OCI-LY1 (cell line): ENCODE data around the gene SH3BP4.

Experiments used
- H2AFZ ChIP-seq: fragments of 200-600 bp; sonication (generic), shearing (Covaris generic); 2 replicates; pipeline ENCODE4 v1.6.0; 2014; ENCODE audit warnings: antibody characterized with exemption, mild to moderate bottlenecking, low read length
- H3F3A ChIP-seq: fragments of 200-600 bp; sonication (generic), shearing (Covaris generic); 2 replicates; pipeline ENCODE4 v1.6.0; 2014; ENCODE audit warnings: mild to moderate bottlenecking, antibody characterized with exemption, low read length, moderate library complexity; ENCODE audit not compliant: insufficient read depth
- H3K27ac ChIP-seq: fragments of 200-600 bp; sonication (generic); 2 replicates; pipeline ENCODE4 v1.5.1; 2014; ENCODE audit warnings: low read length, mixed run types, mild to moderate bottlenecking, low read depth; ENCODE audit not compliant: poor library complexity, severe bottlenecking
- H3K27me3 ChIP-seq: fragments of 200-600 bp; sonication (generic); 2 replicates; pipeline ENCODE4 v1.6.0; 2014; ENCODE audit warnings: antibody characterized with exemption, mild to moderate bottlenecking, low read length, moderate library complexity; ENCODE audit not compliant: insufficient read depth
- H3K36me3 ChIP-seq: fragments of 200-600 bp; sonication (generic); 2 replicates; pipeline ENCODE4 v1.6.1; 2014; ENCODE audit warnings: mild to moderate bottlenecking, antibody characterized with exemption, low read length, moderate library complexity, mixed read lengths; ENCODE audit not compliant: insufficient read depth
- H3K4me1 ChIP-seq: fragments of 200-600 bp; sonication (generic); 2 replicates; pipeline ENCODE4 v1.5.1; 2014; ENCODE audit warnings: mild to moderate bottlenecking, low read length, moderate library complexity; ENCODE audit not compliant: insufficient read depth, severe bottlenecking
- H3K4me2 ChIP-seq: fragments of 200-600 bp; sonication (generic), shearing (Covaris generic); 2 replicates; pipeline ENCODE4 v1.6.1; 2014; ENCODE audit warnings: low read length
- H3K4me3 ChIP-seq: fragments of 200-600 bp; sonication (generic); 2 replicates; pipeline ENCODE4 v1.5.1; 2014; ENCODE audit warnings: low read length, low read depth, mild to moderate bottlenecking, mixed read lengths; ENCODE audit not compliant: poor library complexity, severe bottlenecking
- H3K79me2 ChIP-seq: fragments of 200-600 bp; shearing (Covaris generic); 2 replicates; pipeline ENCODE4 v1.6.1; 2016; ENCODE audit warnings: mixed run types, low read length, mixed read lengths; ENCODE audit not compliant: insufficient read depth
- H3K9ac ChIP-seq: fragments of 200-600 bp; sonication (generic), shearing (Covaris generic); 2 replicates; pipeline ENCODE4 v1.6.1; 2014; ENCODE audit warnings: mild to moderate bottlenecking, low read length, mixed read lengths
- H3K9me2 ChIP-seq: fragments of 200-600 bp; sonication (generic), shearing (Covaris generic); 2 replicates; pipeline ENCODE4 v1.6.1; 2014; ENCODE audit warnings: low read depth, mild to moderate bottlenecking, low read length, mixed read lengths
- H3K9me3 ChIP-seq: fragments of 200-600 bp; shearing (Covaris generic); 2 replicates; pipeline ENCODE4 v1.6.1; 2014; ENCODE audit warnings: low read length, mixed read lengths
- H4K20me1 ChIP-seq: fragments of 200-600 bp; sonication (generic), shearing (Covaris generic); 2 replicates; pipeline ENCODE4 v1.6.0; 2016; ENCODE audit warnings: mild to moderate bottlenecking, low read length; ENCODE audit not compliant: insufficient read depth
- CTCF ChIP-seq: fragments of 200-600 bp; sonication (generic), shearing (Covaris generic); IDR thresholded peaks from 2 replicates; pipeline ENCODE4 v1.5.1; 2017; ENCODE audit warnings: mild to moderate bottlenecking, antibody characterized with exemption, low read length, moderate library complexity, mixed read lengths
- EZH2 ChIP-seq: fragments of 200-600 bp; sonication (generic), shearing (Covaris generic); IDR thresholded peaks from 2 replicates; pipeline ENCODE4 v1.8.0; 2017; ENCODE audit warnings: borderline replicate concordance, mixed run types, mild to moderate bottlenecking, antibody characterized with exemption, low read length, moderate library complexity, mixed read lengths

The SH3BP4 gene

GRCh38 chr2:234947556-234947955, 4.3 kb upstream of the SH3BP4 start:
- no peaks in the 10 kb centered on the region for H4K20me1 ChIP-seq
- TF ChIP-seq CTCF (no peak), EZH2 (no peak)
- no peaks in the 10 kb centered on the region for H3K4me1 ChIP-seq
- H3K36me3 ChIP-seq, result no peaks in the 10 kb centered on the region
- H3K9me3 ChIP-seq, result no peaks in the 10 kb centered on the region
- no peaks in the 10 kb centered on the region for H3K79me2 ChIP-seq
- no peak overlapping the region for H3K4me2 ChIP-seq
- no peak overlapping the region for H2AFZ ChIP-seq
- H3K9ac ChIP-seq, result no peak overlapping the region
- H3K4me3 ChIP-seq, result no peak overlapping the region
- H3K27me3 ChIP-seq, result no peaks in the 10 kb centered on the region
- no peaks in the 10 kb centered on the region for H3F3A ChIP-seq
- H3K27ac ChIP-seq, result no peak overlapping the region
- H3K9me2 ChIP-seq, result no peaks in the 10 kb centered on the region

GRCh38 chr2:234949762-234950434, 1.9 kb upstream of the SH3BP4 start:
- H3K9me2 ChIP-seq, result no peaks in the 10 kb centered on the region
- no peaks in the 10 kb centered on the region for H3K4me1 ChIP-seq
- no peak for TF ChIP-seq CTCF
- no peak for TF ChIP-seq EZH2
- H3K36me3 ChIP-seq, result no peaks in the 10 kb centered on the region
- H4K20me1 ChIP-seq, result no peaks in the 10 kb centered on the region
- H3K4me2 ChIP-seq, result no peak overlapping the region
- no peaks in the 10 kb centered on the region for H3K27me3 ChIP-seq
- no peak overlapping the region for H3K27ac ChIP-seq
- H3K9me3 ChIP-seq, result no peaks in the 10 kb centered on the region
- H3K9ac ChIP-seq, result no peak overlapping the region
- no peaks in the 10 kb centered on the region for H3K79me2 ChIP-seq
- H3K4me3 ChIP-seq, result no peak overlapping the region
- H2AFZ ChIP-seq, result no peak overlapping the region
- H3F3A ChIP-seq, result no peaks in the 10 kb centered on the region

- Histone ChIP-seq H4K20me1 (no peaks in the 10 kb centered on the region), H3K4me1 (no peaks in the 10 kb centered on the region), H3K27me3 (no peaks in the 10 kb centered on the region), H3F3A (no peaks in the 10 kb centered on the region), H3K4me2 (no peak overlapping the region), H3K9me3 (no peaks in the 10 kb centered on the region), H3K4me3 (no peak overlapping the region), H3K9me2 (no peaks in the 10 kb centered on the region), H3K9ac (no peak overlapping the region), H3K36me3 (no peaks in the 10 kb centered on the region), H2AFZ (no peak overlapping the region), H3K79me2 (no peaks in the 10 kb centered on the region), H3K27ac (no peak overlapping the region)
- no peak for TF ChIP-seq EZH2
- no peak for TF ChIP-seq CTCF
Observed at GRCh38 chr2:234950435-234950729, 1.4 kb upstream of the SH3BP4 start.
